WTC11 (cell line): Measurements from ENCODE around the gene EME2. TPM values are rescaled to one million over a fixed set of nuclear protein-coding genes. Genes with fewer than 3 reads are reported as not detected.

ENCODE experiments used
- ATAC-seq: fragments of 200-7000 bp; cut with Tn5 transposase; 2 replicates; pipeline ENCODE4 v1.10.0; 2021; ENCODE audit warnings: mild to moderate bottlenecking, moderate library complexity
- CTCF ChIA-PET: fragments of 300-600 bp; sonication (Branson Sonifier 250); formaldehyde crosslinking; loops from one replicate; lab custom pipeline; 2021; ENCODE audit warnings: antibody characterized with exemption; lab: Charles Lee
- POLR2A ChIA-PET: fragments of 350-600 bp; sonication (Branson Sonifier 250); formaldehyde crosslinking; loops from one replicate; lab custom pipeline; 2021; ENCODE audit warnings: antibody characterized with exemption; lab: Charles Lee
- DNase-seq: peaks from one replicate; pipeline ENCODE4 v3.0.0; 2021; ENCODE audit warnings: low spot score
- H3K27ac Mint-ChIP-seq: 2 replicates; pipeline ENCODE4 v1.8.0; 2021; ENCODE audit warnings: mixed read lengths
- H3K27me3 Mint-ChIP-seq: 2 replicates; pipeline ENCODE4 v1.8.0; 2021; ENCODE audit warnings: low read depth, mild to moderate bottlenecking, moderate library complexity, mixed read lengths
- H3K36me3 Mint-ChIP-seq: 2 replicates; pipeline ENCODE4 v1.8.0; 2021; ENCODE audit warnings: mixed read lengths
- H3K4me1 Mint-ChIP-seq: 2 replicates; pipeline ENCODE4 v1.8.0; 2022; ENCODE audit warnings: mixed read lengths
- H3K4me3 Mint-ChIP-seq: 2 replicates; pipeline ENCODE4 v1.8.0; 2021; ENCODE audit warnings: mild to moderate bottlenecking, moderate library complexity, mixed read lengths
- H3K9me3 Mint-ChIP-seq: 2 replicates; pipeline ENCODE4 v1.8.0; 2021; ENCODE audit warnings: mixed read lengths
- ATF1 ChIP-seq: sonication (generic); formaldehyde crosslinking; IDR thresholded peaks from 2 replicates; pipeline ENCODE4 v1.8.1; 2023; ENCODE audit warnings: mild to moderate bottlenecking, moderate library complexity, missing genetic modification reagents
- ATF6 ChIP-seq: sonication (generic); formaldehyde crosslinking; IDR thresholded peaks from 2 replicates; pipeline ENCODE4 v1.8.1; 2023; ENCODE audit warnings: mild to moderate bottlenecking, missing genetic modification reagents
- CBFB ChIP-seq: sonication (generic); formaldehyde crosslinking; IDR thresholded peaks from 2 replicates; pipeline ENCODE4 v1.8.1; 2022; ENCODE audit warnings: mild to moderate bottlenecking, low read depth, missing genetic modification reagents
- E2F4 ChIP-seq: sonication (generic); formaldehyde crosslinking; IDR thresholded peaks from 2 replicates; pipeline ENCODE4 v1.8.1; 2022; ENCODE audit warnings: low read depth, mild to moderate bottlenecking, moderate library complexity, missing genetic modification reagents, borderline replicate concordance
- E2F5 ChIP-seq: sonication (generic); formaldehyde crosslinking; IDR thresholded peaks from 2 replicates; pipeline ENCODE4 v1.8.1; 2022; ENCODE audit warnings: mild to moderate bottlenecking, moderate library complexity, missing genetic modification reagents
- ERG ChIP-seq: fragments of 250-450 bp; sonication (Bioruptor Pico); IDR thresholded peaks from 2 replicates; pipeline ENCODE4 v1.8.0; 2021; ENCODE audit warnings: mild to moderate bottlenecking
- ESRRA ChIP-seq: sonication (generic); formaldehyde crosslinking; IDR thresholded peaks from 2 replicates; pipeline ENCODE4 v1.8.1; 2022; ENCODE audit warnings: mild to moderate bottlenecking, missing genetic modification reagents, borderline replicate concordance
- IRF2 ChIP-seq: sonication (generic); formaldehyde crosslinking; IDR thresholded peaks from 2 replicates; pipeline ENCODE4 v1.8.0; 2022; ENCODE audit warnings: low read depth, missing genetic modification reagents, borderline replicate concordance
- JAZF1 ChIP-seq: fragments of 250-450 bp; sonication (Bioruptor Pico); IDR thresholded peaks from 2 replicates; pipeline ENCODE4 v1.9.0; 2021; ENCODE audit warnings: moderate library complexity, mild to moderate bottlenecking, inconsistent platforms
- JUN ChIP-seq: sonication (generic); formaldehyde crosslinking; IDR thresholded peaks from 2 replicates; pipeline ENCODE4 v1.8.0; 2023; ENCODE audit warnings: mild to moderate bottlenecking, missing genetic modification reagents
- KAT7 ChIP-seq: sonication (generic); formaldehyde crosslinking; IDR thresholded peaks from 2 replicates; pipeline ENCODE4 v1.8.1; 2023; ENCODE audit warnings: missing genetic modification reagents, mild to moderate bottlenecking, borderline replicate concordance
- MAX ChIP-seq: sonication (generic); formaldehyde crosslinking; IDR thresholded peaks from 2 replicates; pipeline ENCODE4 v1.8.0; 2022; ENCODE audit warnings: mild to moderate bottlenecking, missing genetic modification reagents
- NR2C2 ChIP-seq: sonication (generic); formaldehyde crosslinking; IDR thresholded peaks from 2 replicates; pipeline ENCODE4 v1.8.0; 2022; ENCODE audit warnings: mild to moderate bottlenecking, missing genetic modification reagents
- NR3C1 ChIP-seq: sonication (generic); formaldehyde crosslinking; conservative IDR thresholded peaks from 2 replicates; pipeline ENCODE4 v1.8.1; 2023; ENCODE audit warnings: low read depth, mild to moderate bottlenecking, missing genetic modification reagents
- PRDM15 ChIP-seq: sonication (generic); formaldehyde crosslinking; IDR thresholded peaks from 2 replicates; pipeline ENCODE4 v1.8.0; 2022; ENCODE audit warnings: missing genetic modification reagents
- RELA ChIP-seq: sonication (generic); formaldehyde crosslinking; IDR thresholded peaks from 2 replicates; pipeline ENCODE4 v1.8.1; 2022; ENCODE audit warnings: missing genetic modification reagents, mild to moderate bottlenecking, borderline replicate concordance
- SOX15 ChIP-seq: fragments of 250-450 bp; sonication (Bioruptor Pico); IDR thresholded peaks from 2 replicates; pipeline ENCODE4 v1.9.0; 2021; ENCODE audit warnings: mild to moderate bottlenecking
- SP1 ChIP-seq: sonication (generic); formaldehyde crosslinking; conservative IDR thresholded peaks from 2 replicates; pipeline ENCODE4 v1.8.1; 2022; ENCODE audit warnings: missing genetic modification reagents
- TP53 ChIP-seq: sonication (generic); formaldehyde crosslinking; IDR thresholded peaks from 2 replicates; pipeline ENCODE4 v1.8.1; 2023; ENCODE audit warnings: mild to moderate bottlenecking, missing genetic modification reagents
- USF2 ChIP-seq: sonication (generic); formaldehyde crosslinking; IDR thresholded peaks from 2 replicates; pipeline ENCODE4 v1.8.1; 2023; ENCODE audit warnings: mild to moderate bottlenecking, missing genetic modification reagents, moderate library complexity
- ZNF138 ChIP-seq: sonication (generic); formaldehyde crosslinking; conservative IDR thresholded peaks from 2 replicates; pipeline ENCODE4 v1.8.1; 2022; ENCODE audit warnings: mild to moderate bottlenecking, moderate library complexity, missing genetic modification reagents
- ZNF423 ChIP-seq: fragments of 250-450 bp; sonication (Bioruptor Pico); IDR thresholded peaks from 2 replicates; pipeline ENCODE4 v2.1.2; 2022; ENCODE audit warnings: mild to moderate bottlenecking, moderate library complexity
- ZNF671 ChIP-seq: fragments of 250-450 bp; sonication (Bioruptor Pico); IDR thresholded peaks from 2 replicates; pipeline ENCODE4 v1.8.0; 2021; ENCODE audit warnings: mild to moderate bottlenecking
- total RNA-seq: library from RNA; stranded (reverse); gene quantifications from 3 replicates; pipeline ENCODE4 v1.2.3, GENCODE V29; 2021

EME2 gene
- total RNA-seq, 1 experiment from 2014 or later: 23.2 TPM

- CTCF ChIA-PET: no interaction called here
- no peaks in the 10 kb centered on the region for H3K4me1 Mint-ChIP-seq
- H3K27me3 Mint-ChIP-seq: no peaks in the 10 kb centered on the region; the same call in 1 of the 2 replicates
- H3K27ac Mint-ChIP-seq: no peak overlapping the region
- peaks cover 7% of the 10 kb centered on the region; the same call in 1 of the 2 replicates for H3K9me3 Mint-ChIP-seq
- no peak for DNase-seq
- ATAC-seq: no peak
- H3K36me3 Mint-ChIP-seq: peaks cover 14% of the 10 kb centered on the region
- no peak overlapping the region for H3K4me3 Mint-ChIP-seq
- TF ChIP-seq E2F5: no peak
- POLR2A ChIA-PET: no interaction called here
Measured at GRCh38 chr16:1808691-1809090, 36.1 kb downstream of the EME2 start.

- CTCF ChIA-PET: interaction anchor here (0.9 kb wide), 1 partner anchor 86 kb away, joined by 3 read pairs; no protein-coding TSS in a partner anchor
- peaks cover 14% of the 10 kb centered on the region for H3K36me3 Mint-ChIP-seq
- no peak for TF ChIP-seq ATF6 (CRISPR knock-in tag)
- TF ChIP-seq SP1 (CRISPR knock-in tag): 0 out of 2 replicates have a peak, but pooled peaks have one; percentile 41
- TF ChIP-seq MAX (CRISPR knock-in tag): peak; percentile 51; the same call in 1 of the 2 replicates
- no peak for TF ChIP-seq PRDM15 (CRISPR knock-in tag)
- TF ChIP-seq CBFB (CRISPR knock-in tag): no peak
- no peaks in the 10 kb centered on the region; the same call in 1 of the 2 replicates for H3K27me3 Mint-ChIP-seq
- ATAC-seq: peak; percentile 98
- peaks cover 4% of the 10 kb centered on the region; the same call in 1 of the 2 replicates for H3K9me3 Mint-ChIP-seq
- H3K4me1 Mint-ChIP-seq: no peaks in the 10 kb centered on the region
- H3K27ac Mint-ChIP-seq: no peak overlapping the region
- DNase-seq: peak; percentile 83
- H3K4me3 Mint-ChIP-seq: no peak overlapping the region
- POLR2A ChIA-PET: no interaction called here
Measured at GRCh38 chr16:1809281-1809801, 36.7 kb downstream of the EME2 start.

- no peaks in the 10 kb centered on the region; the same call in 1 of the 2 replicates for H3K27me3 Mint-ChIP-seq
- CTCF ChIA-PET: interaction anchor here (0.9 kb wide), 1 partner anchor 87 kb away, joined by 3 read pairs; no protein-coding TSS in a partner anchor
- POLR2A ChIA-PET: no interaction called here
Measured at GRCh38 chr16:1810106-1810505, 37.5 kb downstream of the EME2 start.

More at GRCh38 chr16:1810106-1810505, 37.5 kb downstream of the EME2 start:
- Mint-ChIP-seq H3K4me1 (no peaks in the 10 kb centered on the region), H3K9me3 (peaks cover 4% of the 10 kb centered on the region; the same call in 1 of the 2 replicates), H3K36me3 (peaks cover 14% of the 10 kb centered on the region), H3K27ac (no peak overlapping the region; the same call in 1 of the 2 replicates), H3K4me3 (no peak overlapping the region)
- TF ChIP-seq ESRRA (no peak), RELA (CRISPR knock-in tag) (no peak), IRF2 (CRISPR knock-in tag) (no peak), NR2C2 (CRISPR knock-in tag) (no peak), KAT7 (CRISPR knock-in tag) (no peak), ZNF671 (CRISPR knock-in tag) (no peak), ERG (CRISPR knock-in tag) (no peak), JUN (CRISPR knock-in tag) (no peak), ZNF423 (CRISPR knock-in tag) (no peak), USF2 (no peak), SOX15 (no peak), TP53 (no peak), ATF1 (CRISPR knock-in tag) (no peak), NR3C1 (no peak), ZNF138 (CRISPR knock-in tag) (no peak), E2F4 (CRISPR knock-in tag) (no peak), JAZF1 (no peak)
- ATAC-seq (no peak), DNase-seq (no peak)
